SU-DHL-6 (cell line): ENCODE data around the gene SPTAN1.

Experiments used
- H2AFZ ChIP-seq: fragments of 200-600 bp; sonication (generic); 2 replicates; pipeline ENCODE4 v1.6.1; 2014; ENCODE audit warnings: low read depth, mild to moderate bottlenecking, moderate library complexity, mixed read lengths, antibody characterized with exemption, low read length; ENCODE audit not compliant: severe bottlenecking
- H3F3A ChIP-seq: fragments of 200-600 bp; shearing (Covaris generic); 2 replicates; pipeline ENCODE4 v1.6.0; 2016; ENCODE audit warnings: antibody characterized with exemption, mild to moderate bottlenecking; ENCODE audit not compliant: insufficient read depth
- H3K27ac ChIP-seq: fragments of 200-600 bp; sonication (generic); 2 replicates; pipeline ENCODE4 v1.5.1; 2016; ENCODE audit warnings: low read depth, mild to moderate bottlenecking, low read length, moderate library complexity, mixed read lengths
- H3K27me3 ChIP-seq: fragments of 200-600 bp; sonication (generic), shearing (Covaris generic); 2 replicates; pipeline ENCODE4 v1.6.0; 2014; ENCODE audit warnings: mild to moderate bottlenecking, low read length
- H3K36me3 ChIP-seq: fragments of 200-600 bp; sonication (generic); 2 replicates; pipeline ENCODE4 v1.6.1; 2014; ENCODE audit warnings: mild to moderate bottlenecking, low read length, mixed read lengths
- H3K4me2 ChIP-seq: fragments of 300-600, 200-600 bp; shearing (Covaris generic), sonication (generic); 2 replicates; pipeline ENCODE4 v1.6.0; 2014; ENCODE audit warnings: low read length, low read depth, mild to moderate bottlenecking; ENCODE audit not compliant: poor library complexity, severe bottlenecking
- H3K4me3 ChIP-seq: fragments of 200-600 bp; sonication (generic); 2 replicates; pipeline ENCODE4 v1.5.1; 2014; ENCODE audit warnings: antibody characterized with exemption, low read length, mild to moderate bottlenecking, mixed read lengths; ENCODE audit not compliant: insufficient read depth, poor library complexity, severe bottlenecking
- H3K79me2 ChIP-seq: fragments of 200-600 bp; sonication (generic); 2 replicates; pipeline ENCODE4 v1.6.1; 2014; ENCODE audit warnings: mild to moderate bottlenecking, low read length, moderate library complexity; ENCODE audit not compliant: insufficient read depth
- H3K9ac ChIP-seq: fragments of 200-600 bp; sonication (generic); 2 replicates; pipeline ENCODE4 v1.7.0; 2014; ENCODE audit warnings: mild to moderate bottlenecking, low read length
- H3K9me2 ChIP-seq: fragments of 200-600 bp; sonication (generic); replicated peaks from 2 replicates; pipeline ENCODE4 v1.6.1; 2014; ENCODE audit warnings: low read length; ENCODE audit not compliant: insufficient read depth
- H3K9me3 ChIP-seq: fragments of 200-600 bp; sonication (generic); 2 replicates; pipeline ENCODE4 v1.6.1; 2014; ENCODE audit warnings: low read length, mixed read lengths; ENCODE audit not compliant: insufficient read depth
- H4K20me1 ChIP-seq: fragments of 200-600 bp; sonication (generic); 2 replicates; pipeline ENCODE4 v1.6.1; 2014; ENCODE audit warnings: low read depth, mild to moderate bottlenecking, antibody characterized with exemption, low read length, moderate library complexity, mixed read lengths
- CTCF ChIP-seq: fragments of 200-600 bp; sonication (generic); IDR thresholded peaks from one replicate; pipeline ENCODE4 v1.5.1; 2017; ENCODE audit warnings: antibody characterized with exemption, mild to moderate bottlenecking, low read length, moderate library complexity; ENCODE audit not compliant: insufficient read depth, poor library complexity, severe bottlenecking
- EZH2phosphoT487 ChIP-seq: fragments of 200-600 bp; sonication (generic), shearing (Covaris generic); conservative IDR thresholded peaks from 2 replicates; pipeline ENCODE4 v1.6.1; 2018; ENCODE audit warnings: mild to moderate bottlenecking, antibody characterized with exemption, low read length, moderate library complexity, mixed read lengths

SPTAN1 gene

GRCh38 chr9:128677794-128678193, 125.4 kb downstream of the SPTAN1 start:
- Histone ChIP-seq H3K4me2 (no peak overlapping the region), H3K27ac (no peak overlapping the region), H2AFZ (no peak overlapping the region), H3K27me3 (no peaks in the 10 kb centered on the region), H3K9me3 (no peaks in the 10 kb centered on the region), H3K36me3 (no peaks in the 10 kb centered on the region), H3K4me3 (no peak overlapping the region), H4K20me1 (no peaks in the 10 kb centered on the region), H3K9ac (no peak overlapping the region), H3K79me2 (peaks cover 12% of the 10 kb centered on the region), H3F3A (peaks cover 16% of the 10 kb centered on the region; the same call in 1 of the 2 replicates), H3K9me2 (no peaks in the 10 kb centered on the region)
- no peak for TF ChIP-seq CTCF
- TF ChIP-seq EZH2phosphoT487 = no peak
